NCI-H2171 treated with DMSO at 0.1 percent for 48 hours (cell line): Measurements from ENCODE around the gene EIF4G1.

ENCODE experiments used
- DNase-seq: peaks from one replicate; lab custom pipeline; 2025; lab: John Stamatoyannopoulos, UW

Gene EIF4G1

DNA sequence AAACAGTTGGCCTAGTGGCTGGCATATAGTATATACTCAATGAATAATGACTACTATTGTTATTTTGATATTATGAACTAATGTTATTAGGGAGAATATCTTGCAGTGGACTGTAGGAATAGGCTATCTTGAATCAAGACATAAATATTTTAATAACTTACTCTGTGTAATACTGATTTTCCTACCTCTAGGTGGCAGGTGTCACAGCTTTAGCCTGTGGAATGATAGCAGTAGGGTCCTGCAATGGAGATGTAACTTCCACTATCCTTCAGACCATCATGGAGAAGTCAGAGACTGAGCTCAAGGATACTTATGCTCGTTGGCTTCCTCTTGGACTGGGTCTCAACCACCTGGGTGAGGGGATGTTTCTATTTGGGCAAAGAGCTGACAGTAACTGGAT, 8.8 kb upstream of the EIF4G1 start:
- DNase-seq: peak; percentile 19

DNA sequence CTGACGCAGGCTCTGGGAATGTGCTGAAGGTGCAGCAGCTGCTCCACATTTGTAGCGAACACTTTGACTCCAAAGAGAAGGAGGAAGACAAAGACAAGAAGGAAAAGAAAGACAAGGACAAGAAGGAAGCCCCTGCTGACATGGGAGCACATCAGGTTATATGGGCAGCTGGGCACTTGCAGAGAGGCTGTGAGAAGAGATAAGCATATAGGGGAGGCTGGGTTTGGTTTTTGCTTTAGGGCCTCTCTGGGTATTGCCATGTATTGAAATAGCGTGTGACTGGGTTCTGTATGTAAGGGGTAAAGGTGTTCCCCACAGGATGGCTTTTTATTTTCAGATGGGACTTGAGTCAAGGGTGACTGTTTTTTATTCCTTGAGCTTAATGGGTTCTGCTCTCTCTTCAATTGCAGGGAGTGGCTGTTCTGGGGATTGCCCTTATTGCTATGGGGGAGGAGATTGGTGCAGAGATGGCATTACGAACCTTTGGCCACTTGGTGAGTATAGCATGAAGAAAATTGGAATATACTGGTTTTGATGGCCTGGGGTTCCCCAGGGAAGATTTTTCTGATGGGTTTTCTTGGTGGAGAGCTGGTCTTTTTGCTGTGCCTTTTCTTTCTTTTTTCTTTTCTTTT, 7.9 kb upstream of the EIF4G1 start:
- no peak for DNase-seq

DNA sequence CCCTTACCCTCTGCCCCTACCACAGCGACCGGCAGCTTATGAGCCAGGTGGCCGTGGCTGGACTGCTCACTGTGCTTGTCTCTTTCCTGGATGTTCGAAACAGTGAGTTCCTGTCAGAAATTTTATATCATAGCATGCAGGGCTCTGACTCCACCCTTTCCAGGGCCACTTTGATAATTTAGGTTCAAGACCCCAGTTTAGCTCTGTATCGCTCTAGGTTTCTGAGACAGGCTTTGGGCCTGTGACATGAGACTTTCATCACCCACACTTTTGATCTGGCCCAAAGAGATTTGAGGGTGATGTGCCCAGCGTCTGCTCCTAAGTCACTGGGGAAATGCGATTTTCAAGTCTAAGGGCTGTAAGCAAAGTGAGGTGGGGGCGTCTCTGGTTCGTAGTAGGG, 6.5 kb upstream of the EIF4G1 start:
- no peak for DNase-seq

DNA sequence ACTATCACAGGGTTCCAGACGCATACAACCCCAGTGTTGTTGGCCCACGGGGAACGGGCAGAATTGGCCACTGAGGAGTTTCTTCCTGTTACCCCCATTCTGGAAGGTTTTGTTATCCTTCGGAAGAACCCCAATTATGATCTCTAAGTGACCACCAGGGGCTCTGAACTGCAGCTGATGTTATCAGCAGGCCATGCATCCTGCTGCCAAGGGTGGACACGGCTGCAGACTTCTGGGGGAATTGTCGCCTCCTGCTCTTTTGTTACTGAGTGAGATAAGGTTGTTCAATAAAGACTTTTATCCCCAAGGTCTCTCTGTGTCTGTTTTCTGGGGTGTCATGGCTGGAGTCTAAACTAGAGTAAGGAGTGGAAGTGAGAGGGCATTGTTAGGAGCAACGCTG, 5.7 kb upstream of the EIF4G1 start:
- no peak for DNase-seq

DNA sequence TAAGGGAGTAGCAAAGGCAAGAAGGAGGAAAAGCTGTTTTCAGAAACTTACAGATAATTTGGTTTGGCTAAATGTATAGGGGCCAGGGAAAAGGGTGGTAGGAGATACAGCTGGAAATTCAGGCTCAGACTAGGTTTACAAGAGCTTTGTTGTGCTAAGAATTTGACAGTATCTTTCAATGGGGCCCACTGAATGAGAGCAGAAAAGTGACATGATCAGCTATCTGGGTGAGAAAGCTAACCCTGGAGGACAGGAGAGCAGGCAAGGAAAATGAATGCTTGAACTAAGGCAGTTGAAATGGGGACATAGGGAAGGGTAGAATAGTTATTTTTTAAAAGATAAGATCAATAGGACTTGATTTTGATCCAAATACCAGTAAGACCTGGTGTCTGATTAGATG, 2.8 kb upstream of the EIF4G1 start:
- DNase-seq: no peak

DNA sequence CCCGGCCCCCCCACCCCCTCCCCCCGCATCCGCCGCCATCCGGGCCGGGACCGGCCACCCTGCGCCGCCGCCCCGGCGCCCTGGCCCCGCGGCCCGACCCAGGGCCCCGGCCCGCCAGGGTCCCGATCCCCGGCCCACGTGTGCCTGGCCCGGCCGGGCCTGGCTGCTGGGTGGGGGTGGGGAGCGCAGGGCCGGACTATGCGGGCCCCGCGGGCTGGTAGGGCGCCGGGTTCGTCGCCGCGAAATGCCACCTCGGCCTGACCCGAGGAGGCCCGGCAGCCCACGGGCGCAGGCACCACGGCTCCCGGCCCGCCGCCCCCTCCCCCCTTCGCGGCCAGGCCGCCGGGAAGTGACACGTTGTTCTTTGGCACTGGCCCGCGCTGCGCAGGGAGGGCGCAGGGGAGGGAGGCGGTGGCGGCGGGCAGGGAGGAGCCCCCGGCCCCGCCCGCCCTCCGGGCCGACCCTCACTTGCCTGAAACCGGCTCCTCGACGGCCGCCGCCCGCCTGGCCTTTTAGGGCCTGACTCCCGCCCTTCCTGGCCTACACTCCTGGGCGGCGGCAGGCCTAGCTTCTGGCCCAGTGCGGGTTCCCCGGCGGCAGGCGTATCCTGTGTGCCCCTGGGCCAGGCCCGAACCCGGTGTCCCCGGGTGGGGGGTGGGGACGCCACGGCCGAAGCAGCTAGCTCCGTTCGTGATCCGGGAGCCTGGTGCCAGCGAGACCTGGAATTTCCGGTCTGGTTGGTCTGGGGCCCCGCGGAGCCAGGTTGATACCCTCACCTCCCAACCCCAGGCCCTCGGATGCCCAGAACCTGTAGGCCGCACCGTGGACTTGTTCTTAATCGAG, 515 bp downstream of the EIF4G1 start:
- peak; percentile 35 for DNase-seq

DNA sequence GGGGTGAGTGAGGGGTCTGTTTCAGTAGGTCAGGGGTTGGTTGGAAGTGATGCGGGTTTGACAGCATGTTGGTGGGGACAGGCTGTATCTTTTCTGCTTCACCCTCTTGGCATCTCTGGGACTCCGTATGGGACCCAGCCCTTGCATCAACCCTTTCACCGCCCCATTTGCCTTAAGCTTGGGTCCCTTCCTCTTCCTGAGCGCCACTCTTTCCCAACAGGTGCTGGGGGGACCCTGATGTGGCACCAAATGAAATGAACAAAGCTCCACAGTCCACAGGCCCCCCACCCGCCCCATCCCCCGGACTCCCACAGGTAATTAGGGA, 1.1 kb downstream of the EIF4G1 start:
- DNase-seq: no peak

DNA sequence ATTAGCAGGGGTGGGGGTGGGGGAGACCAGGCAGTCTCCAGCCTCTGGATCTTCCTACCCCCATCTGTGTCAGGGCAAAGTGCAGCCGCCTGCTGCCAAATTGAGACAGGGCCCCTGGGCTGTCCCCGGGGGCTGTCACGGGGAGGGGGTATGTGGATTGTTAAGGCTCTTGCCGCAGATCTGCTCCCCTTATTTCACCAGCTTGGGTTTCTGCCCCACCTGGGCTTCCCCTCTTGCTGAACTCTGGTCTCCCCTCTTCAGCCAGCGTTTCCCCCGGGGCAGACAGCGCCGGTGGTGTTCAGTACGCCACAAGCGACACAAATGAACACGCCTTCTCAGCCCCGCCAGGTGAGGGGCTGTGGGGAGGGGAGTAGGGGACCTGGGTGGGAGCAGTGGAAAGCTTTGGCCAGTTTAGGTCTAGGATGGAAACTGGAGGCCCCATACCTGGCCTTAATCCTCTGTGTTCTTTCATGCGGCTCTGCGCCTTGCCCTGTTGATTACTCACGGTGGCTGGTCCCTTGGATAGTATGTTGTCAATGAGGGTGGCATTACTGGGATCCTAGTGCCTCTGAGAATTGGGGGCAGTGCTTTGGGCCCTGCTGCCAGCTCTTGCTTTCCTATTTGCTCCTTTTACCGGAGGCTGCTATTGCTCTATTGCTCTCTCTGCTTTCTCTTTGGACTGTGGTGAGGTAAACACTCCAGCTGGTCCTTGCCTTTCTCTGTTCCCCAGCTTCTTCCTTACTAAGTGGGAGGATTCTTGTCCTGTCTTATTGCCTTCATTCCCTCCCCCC, 1.7 kb downstream of the EIF4G1 start:
- no peak for DNase-seq

DNA sequence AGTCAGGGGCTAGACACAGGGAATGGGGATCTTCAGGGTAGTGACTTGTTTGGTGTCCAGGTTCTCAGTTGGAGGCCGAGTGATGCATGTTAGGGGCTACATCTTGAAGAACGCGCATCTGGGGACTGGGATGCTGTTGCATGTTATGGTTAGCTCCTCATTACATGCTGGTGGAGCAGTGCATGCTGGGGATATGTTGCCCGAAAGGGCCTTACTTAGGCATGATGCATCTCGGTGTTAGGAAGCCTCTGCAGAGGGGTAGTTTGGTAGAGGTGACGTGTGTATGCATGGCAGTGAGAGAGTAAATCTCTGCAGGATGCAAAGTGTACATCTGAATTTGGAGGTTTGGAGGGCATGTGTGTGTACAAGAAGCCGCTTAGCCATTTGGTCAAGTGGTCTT, 2.4 kb downstream of the EIF4G1 start:
- DNase-seq: no peak

DNA sequence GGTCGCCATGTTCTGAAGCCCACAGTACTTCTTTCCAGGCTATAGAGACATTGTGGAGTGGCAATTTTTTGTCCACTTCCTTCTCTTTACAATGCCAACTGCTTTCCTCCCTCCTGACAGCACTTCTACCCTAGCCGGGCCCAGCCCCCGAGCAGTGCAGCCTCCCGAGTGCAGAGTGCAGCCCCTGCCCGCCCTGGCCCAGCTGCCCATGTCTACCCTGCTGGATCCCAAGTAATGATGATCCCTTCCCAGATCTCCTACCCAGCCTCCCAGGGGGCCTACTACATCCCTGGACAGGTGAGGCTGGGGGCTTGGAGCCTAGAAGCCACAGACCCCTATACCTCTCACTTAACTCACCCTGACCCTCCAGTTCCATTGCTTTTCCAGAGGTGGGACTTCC, 2.8 kb downstream of the EIF4G1 start:
- no peak for DNase-seq

DNA sequence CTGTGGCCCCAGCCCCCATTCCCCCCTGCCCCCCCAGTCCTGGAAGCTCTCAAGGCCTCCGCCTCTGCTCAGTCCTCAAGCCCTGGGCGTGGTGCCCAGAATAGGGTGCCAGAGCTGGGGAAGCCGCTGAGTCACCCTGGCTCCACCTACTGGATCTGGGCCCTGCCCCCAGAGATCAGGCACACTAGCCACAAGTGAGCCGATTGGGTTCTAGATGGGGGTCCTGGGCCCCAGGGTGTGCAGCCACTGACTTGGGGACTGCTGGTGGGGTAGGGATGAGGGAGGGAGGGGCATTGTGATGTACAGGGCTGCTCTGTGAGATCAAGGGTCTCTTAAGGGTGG, 5.7 kb downstream of the EIF4G1 start:
- peak; percentile 73 for DNase-seq

DNA sequence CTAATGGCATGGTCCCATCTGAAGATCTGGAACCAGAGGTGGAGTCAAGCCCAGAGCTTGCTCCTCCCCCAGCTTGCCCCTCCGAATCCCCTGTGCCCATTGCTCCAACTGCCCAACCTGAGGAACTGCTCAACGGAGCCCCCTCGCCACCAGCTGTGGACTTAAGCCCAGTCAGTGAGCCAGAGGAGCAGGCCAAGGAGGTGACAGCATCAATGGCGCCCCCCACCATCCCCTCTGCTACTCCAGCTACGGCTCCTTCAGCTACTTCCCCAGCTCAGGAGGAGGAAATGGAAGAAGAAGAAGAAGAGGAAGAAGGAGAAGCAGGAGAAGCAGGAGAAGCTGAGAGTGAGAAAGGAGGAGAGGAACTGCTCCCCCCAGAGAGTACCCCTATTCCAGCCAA, 7.3 kb downstream of the EIF4G1 start:
- DNase-seq: no peak

DNA sequence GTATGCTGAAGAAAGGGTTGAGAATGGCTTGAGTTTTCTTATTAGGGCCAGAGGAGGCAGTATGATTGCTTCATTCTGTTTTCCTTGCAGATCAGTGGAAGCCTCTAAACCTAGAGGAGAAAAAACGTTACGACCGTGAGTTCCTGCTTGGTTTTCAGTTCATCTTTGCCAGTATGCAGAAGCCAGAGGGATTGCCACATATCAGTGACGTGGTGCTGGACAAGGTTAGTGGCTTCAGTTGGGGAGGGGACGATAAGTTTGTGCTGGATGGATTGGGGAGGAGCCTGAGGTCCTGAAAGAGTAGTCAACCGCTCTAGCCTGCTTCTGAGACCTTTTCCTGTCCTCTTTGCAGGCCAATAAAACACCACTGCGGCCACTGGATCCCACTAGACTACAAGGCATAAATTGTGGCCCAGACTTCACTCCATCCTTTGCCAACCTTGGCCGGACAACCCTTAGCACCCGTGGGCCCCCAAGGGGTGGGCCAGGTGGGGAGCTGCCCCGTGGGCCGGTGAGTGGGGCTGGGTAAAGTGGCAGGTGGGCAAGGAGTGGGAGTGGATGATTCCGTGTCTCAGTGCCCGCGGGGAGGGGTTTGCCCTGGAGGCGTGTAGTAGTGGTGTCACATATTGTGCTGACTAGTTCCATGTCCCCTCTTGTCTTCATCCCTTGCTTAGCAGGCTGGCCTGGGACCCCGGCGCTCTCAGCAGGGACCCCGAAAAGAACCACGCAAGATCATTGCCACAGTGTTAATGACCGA, 8.5 kb downstream of the EIF4G1 start:
- DNase-seq: no peak

DNA sequence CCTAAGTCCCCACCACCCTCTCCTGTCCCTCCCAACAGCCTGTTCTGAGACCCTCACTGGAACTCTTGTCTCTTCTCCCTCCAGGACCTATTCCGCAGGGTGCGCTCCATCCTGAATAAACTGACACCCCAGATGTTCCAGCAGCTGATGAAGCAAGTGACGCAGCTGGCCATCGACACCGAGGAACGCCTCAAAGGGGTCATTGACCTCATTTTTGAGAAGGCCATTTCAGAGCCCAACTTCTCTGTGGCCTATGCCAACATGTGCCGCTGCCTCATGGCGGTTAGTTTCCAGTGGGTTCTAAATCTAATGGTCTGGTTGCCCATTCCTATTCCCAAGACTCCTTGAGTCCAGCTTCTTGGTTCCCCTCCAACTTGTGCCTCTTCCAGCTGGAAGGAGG, 9.3 kb downstream of the EIF4G1 start:
- DNase-seq: no peak

DNA sequence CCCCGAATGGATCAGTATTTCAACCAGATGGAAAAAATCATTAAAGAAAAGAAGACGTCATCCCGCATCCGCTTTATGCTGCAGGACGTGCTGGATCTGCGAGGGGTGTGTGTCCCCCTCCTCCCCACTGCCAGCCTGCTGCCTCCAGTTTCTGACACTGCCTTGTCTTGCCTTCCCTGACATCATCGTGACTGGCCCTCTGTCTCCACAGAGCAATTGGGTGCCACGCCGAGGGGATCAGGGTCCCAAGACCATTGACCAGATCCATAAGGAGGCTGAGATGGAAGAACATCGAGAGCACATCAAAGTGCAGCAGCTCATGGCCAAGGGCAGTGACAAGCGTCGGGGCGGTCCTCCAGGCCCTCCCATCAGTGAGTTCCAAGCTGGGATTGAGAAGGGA, 10.9 kb downstream of the EIF4G1 start:
- no peak for DNase-seq

DNA sequence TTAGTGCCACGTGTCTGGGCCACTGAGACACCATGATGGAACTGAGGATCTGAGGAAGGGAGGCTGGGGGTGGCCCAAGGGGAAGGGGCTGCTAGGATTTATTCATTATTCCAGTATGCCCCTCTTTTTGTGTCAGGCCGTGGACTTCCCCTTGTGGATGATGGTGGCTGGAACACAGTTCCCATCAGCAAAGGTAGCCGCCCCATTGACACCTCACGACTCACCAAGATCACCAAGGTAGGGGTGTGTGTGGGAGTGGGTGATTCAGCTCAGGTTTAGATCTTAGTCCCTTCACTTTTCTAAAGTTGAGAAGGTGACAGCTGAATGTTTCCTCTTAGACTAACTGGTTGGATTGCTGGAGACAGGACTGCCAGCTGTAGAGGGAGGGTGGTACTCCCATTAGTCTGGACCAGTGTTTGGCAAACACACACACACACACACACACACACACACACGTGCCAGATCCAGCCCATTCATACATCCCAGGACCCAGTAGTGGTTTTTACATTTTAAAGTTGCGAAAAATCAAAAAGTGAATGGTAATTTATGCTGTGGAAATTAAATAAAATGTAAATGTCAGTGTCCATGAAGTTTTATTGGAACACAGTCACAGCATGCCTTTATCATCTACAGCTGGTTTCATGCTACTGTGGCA, 11.4 kb downstream of the EIF4G1 start:
- DNase-seq: no peak

DNA sequence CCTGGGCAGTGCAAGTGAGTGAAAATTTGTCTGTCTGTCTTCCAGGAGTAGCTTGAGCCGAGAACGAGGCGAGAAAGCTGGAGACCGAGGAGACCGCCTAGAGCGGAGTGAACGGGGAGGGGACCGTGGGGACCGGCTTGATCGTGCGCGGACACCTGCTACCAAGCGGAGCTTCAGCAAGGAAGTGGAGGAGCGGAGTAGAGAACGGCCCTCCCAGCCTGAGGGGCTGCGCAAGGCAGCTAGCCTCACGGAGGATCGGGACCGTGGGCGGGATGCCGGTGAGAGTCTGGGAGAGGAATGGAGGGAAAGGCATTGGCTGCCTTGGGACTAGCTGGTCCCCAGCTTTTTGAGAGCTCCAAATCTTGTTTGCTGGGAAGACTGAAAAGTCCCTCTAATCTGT, 12.8 kb downstream of the EIF4G1 start:
- no peak for DNase-seq

DNA sequence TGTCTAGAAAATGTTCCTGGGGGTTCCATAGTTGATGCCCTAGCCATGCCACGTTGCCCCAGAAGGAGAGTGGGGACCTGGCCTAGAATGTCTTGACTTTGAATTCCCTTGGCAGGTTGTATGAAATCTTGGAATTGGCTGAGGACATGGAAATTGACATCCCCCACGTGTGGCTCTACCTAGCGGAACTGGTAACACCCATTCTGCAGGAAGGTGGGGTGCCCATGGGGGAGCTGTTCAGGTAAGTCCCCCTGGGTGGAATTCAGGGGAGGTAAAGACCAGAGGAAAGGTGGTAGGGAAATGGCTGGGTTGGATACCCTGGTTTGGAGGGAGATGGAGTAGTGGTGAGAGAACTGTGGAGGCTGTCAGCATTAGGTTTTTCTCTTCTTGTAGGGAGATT, 14.1 kb downstream of the EIF4G1 start:
- DNase-seq: no peak

DNA sequence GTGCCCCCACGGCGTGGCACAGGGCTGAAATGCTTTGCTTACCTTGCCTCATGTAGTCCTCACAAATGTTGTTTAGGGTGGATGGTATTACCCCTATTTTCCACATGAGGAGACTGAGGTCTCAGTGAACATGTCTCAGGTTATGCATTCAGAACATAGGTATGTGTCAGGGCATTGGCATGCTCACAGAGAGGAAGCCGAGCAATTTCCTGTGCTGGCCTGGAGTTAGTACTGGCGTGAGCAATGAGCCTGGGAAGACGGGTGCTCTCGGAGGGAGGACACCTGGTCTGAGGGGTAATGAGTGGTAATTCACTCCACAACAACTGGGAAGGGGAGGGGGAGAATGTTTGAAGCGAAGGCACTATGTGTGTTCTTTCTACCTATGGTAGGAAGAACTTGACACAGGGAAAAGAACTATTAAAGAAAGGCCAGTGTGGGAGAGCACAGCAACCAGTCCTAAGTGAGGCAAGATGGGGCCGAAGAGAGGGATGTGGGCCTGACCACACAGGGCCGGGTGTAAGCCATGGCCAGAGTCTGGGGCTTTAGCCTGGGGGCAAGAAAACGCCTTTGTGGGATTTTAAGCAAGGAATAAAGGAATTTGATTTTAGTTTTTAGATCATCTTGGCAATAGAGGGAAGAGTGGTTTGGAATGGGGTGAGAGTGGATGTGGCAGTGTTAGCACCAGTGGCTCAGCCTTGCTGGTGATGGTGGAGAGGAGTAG, 18.1 kb downstream of the EIF4G1 start:
- no peak for DNase-seq

DNA sequence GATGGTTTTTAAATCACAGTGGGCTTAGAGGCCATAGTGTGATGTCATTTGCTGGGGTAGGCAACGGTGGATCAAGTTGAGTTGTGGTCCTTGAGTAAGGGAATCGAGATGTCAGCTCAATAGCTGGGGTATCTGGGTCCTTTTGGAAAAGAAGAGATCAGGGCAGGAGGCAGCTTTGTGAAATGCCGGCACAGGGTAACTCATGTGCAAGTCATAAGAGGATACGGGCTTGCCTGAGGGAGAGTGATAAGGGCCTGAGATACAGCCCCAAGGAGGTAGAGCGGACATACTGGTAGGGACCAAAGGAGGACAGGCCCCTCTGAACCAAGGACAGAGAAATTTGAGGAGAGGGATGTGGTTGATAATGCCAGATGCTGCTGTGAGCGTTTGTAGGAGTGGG, 18.8 kb downstream of the EIF4G1 start:
- DNase-seq: no peak

DNA sequence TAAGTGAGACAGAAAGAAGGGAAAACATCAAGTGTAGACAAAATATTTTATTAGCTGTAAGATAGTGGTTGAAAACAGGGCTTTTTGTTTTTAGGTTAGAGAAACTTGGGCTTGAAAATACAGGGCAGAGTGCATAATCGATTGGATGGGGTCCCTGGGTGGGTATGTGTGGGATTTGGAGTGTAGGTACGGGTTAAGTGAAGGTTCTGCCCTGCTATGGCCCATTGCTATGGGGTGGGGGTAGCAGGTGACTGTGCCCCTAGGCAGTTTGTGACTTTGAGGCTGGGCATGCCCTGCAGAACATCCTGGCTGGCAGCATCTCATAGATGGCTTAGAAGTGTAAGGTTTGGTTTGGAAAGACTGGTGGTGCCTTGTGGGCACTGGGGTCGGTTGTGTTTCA, 19.3 kb downstream of the EIF4G1 start:
- no peak for DNase-seq
